Small intestine (tissue), 7 donors: ENCODE data around the gene TEX35. TPM values are rescaled to one million over a fixed set of nuclear protein-coding genes. Genes with fewer than 3 reads are reported as not detected.

ENCODE experiments used
- DNase-seq, 2 donors: peaks; one replicate each; pipeline versions ENCODE4 v3.0.0 to v3.0.0-alpha.2; 2013
- FAIRE-seq: peaks from 2 replicates; lab custom pipeline; 2012; peaks lifted over from hg19 to GRCh38; lab: Jason Lieb, UNC
- H3K27ac ChIP-seq, 3 donors: one replicate each; pipeline ENCODE4 v1.5.1; 2013; ENCODE audit warnings: low read length in 2 of 3, mild to moderate bottlenecking in 2 of 3, control low read depth in 1 of 3, inconsistent platforms in 1 of 3, low read depth in 1 of 3, moderate library complexity in 1 of 3
- H3K27me3 ChIP-seq, 3 donors: one replicate each; pipeline ENCODE4 v1.6.1; 2013; ENCODE audit warnings: low read length in 3 of 3, inconsistent platforms in 1 of 3; ENCODE audit not compliant: control insufficient read depth in 3 of 3, insufficient read depth in 3 of 3
- H3K36me3 ChIP-seq, 3 donors: one replicate each; pipeline ENCODE4 v1.6.1; 2013; ENCODE audit warnings: low read length in 3 of 3, inconsistent platforms in 1 of 3, low read depth in 1 of 3, mild to moderate bottlenecking in 1 of 3, moderate library complexity in 1 of 3; ENCODE audit not compliant: control insufficient read depth in 3 of 3, insufficient read depth in 2 of 3
- H3K4me1 ChIP-seq, 3 donors: one replicate each; pipeline ENCODE4 v1.6.1; 2013; ENCODE audit warnings: low read length in 2 of 3, inconsistent platforms in 1 of 3, low read depth in 1 of 3, mild to moderate bottlenecking in 1 of 3, moderate library complexity in 1 of 3; ENCODE audit not compliant: control insufficient read depth in 3 of 3, insufficient read depth in 2 of 3
- H3K4me3 ChIP-seq, 3 donors: one replicate each; pipeline ENCODE4 v1.5.1; 2013; ENCODE audit warnings: low read length in 3 of 3, control low read depth in 1 of 3, inconsistent platforms in 1 of 3, low read depth in 1 of 3, mild to moderate bottlenecking in 1 of 3, moderate library complexity in 1 of 3
- H3K9me3 ChIP-seq, 2 donors: one replicate each; pipeline ENCODE4 v1.6.1; 2013; ENCODE audit warnings: low read depth in 1 of 2, low read length in 1 of 2; ENCODE audit not compliant: control insufficient read depth in 2 of 2, insufficient read depth in 1 of 2
- WGBS, 3 donors: extraction: QIAGEN DNeasy Blood & Tissue Kit; methylation state at CpG; one replicate each; pipeline ENCODE4 v1.1.7; 2013; 5-methylcytosine and 5-hydroxymethylcytosine counted together
- polyA plus RNA-seq, 4 donors: library from polyadenylated mRNA; stranded (reverse) in 3 of 4; unstranded in 1 of 4; fragments of 200-250 nt in 3 of 4; fragments of 120-200 nt in 1 of 4; gene quantifications; one replicate each; pipeline versions ENCODE4 v1.2.1 to v1.2.3, GENCODE V29; 2013
- donor health status: healthy with polysubstance abuse.
- donor health status: control.
- donor health status: control.
- donor health status: Bipolar disorder and iron deficiency.
- donor health status: healthy.

TEX35 gene
- polyA plus RNA-seq, 4 donors: 0.04 to 2.5 (median 0.87) TPM

DNA sequence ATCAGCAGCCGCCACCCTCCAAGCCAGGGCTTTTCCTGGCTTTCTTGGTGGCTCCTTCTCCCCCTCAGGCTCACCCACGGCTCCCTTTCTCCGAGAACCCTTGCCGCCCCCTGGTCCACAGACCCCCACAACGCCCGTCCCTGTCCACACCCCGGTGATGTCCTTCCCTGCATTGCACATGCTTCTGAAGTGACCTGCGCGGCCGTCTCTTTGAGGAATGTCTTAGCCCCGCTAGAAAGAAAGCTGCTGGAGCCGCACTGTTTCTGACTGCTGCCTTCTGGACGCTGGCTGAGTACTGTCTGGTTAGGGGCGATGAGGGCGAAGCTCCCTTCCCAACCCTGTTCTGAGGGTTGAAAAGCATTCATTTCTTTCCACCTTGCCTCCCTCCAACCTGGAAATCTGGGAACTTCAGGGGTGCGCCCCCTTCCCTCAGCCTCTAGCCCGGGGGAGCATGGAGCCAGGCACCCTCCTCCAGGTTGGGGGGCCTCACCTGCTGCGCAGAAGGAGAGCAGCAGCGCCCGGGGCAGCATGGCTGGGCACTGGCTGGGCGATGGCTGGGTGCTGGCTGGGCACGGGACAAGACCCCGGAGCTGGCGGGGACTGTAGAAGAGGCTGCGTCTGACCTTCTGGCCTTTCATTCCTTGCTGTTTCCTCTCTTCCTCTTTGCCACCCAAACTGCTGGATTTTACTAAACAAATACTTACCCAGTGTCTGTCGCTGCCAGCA is 16.3 kb upstream of the TEX35 start, which contains the start of gene CLEC20A:
TSS of gene CLEC20A (minus strand) at position 555 of the 726 bp plus-strand sequence. CDS start at position 530, 25 bp downstream.
- DNase-seq: no peak
- WGBS, 3 donors: 89 to 96% (median 93%) methylated on average over 24 to 26 of the region's 26 CpGs
- no peaks in the 10 kb centered on the region for H3K9me3 ChIP-seq
- no peaks in the 10 kb centered on the region for H3K27me3 ChIP-seq
- H3K4me3 ChIP-seq: no peak within 1 kb of the TSS
- H3K36me3 ChIP-seq: no peaks in the 10 kb centered on the region
- H3K27ac ChIP-seq: no peak within 1 kb of the TSS
- FAIRE-seq: no peak
- H3K4me1 ChIP-seq: peaks cover 0 to 2% (median 0%) of the 10 kb centered on the region in 3 donors

DNA sequence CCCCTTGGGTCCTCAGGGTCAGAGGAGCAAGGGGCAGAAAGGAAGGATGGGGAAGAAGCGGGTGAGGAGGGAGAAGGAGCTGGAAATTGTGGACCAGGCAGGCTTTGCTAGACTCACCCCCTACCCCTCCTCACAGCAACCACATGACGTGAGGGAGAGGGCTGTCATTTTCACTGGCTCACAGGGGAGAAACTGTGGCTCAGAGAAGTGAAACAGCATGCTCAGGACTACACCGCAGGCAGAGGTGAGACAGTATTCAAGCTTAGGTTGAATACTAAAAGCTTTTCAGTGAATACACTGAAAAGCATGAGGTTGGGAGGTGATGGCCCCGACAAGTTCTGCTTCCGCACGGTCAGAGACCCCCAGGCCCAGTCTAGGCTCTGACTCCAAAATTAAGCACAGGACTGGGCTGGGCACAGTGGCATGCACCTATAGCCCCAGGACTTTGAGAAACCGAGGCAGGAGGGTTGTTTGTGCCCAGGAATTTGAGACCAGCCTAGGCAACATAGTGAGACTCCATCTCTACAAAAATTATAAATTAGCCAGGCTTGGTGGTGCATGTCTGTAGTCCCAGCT is 14.9 kb upstream of the TEX35 start:
- Histone ChIP-seq H3K27ac (no peak overlapping the region), H3K4me1 (peaks cover 0 to 2% (median 0%) of the 10 kb centered on the region in 3 donors), H3K4me3 (no peak overlapping the region), H3K36me3 (no peaks in the 10 kb centered on the region), H3K9me3 (no peaks in the 10 kb centered on the region), H3K27me3 (no peaks in the 10 kb centered on the region)
- no peak for FAIRE-seq
- WGBS, 3 donors: 89 to 93% (median 92%) methylated on average over 7 of the region's 7 CpGs
- DNase-seq: no peak

DNA sequence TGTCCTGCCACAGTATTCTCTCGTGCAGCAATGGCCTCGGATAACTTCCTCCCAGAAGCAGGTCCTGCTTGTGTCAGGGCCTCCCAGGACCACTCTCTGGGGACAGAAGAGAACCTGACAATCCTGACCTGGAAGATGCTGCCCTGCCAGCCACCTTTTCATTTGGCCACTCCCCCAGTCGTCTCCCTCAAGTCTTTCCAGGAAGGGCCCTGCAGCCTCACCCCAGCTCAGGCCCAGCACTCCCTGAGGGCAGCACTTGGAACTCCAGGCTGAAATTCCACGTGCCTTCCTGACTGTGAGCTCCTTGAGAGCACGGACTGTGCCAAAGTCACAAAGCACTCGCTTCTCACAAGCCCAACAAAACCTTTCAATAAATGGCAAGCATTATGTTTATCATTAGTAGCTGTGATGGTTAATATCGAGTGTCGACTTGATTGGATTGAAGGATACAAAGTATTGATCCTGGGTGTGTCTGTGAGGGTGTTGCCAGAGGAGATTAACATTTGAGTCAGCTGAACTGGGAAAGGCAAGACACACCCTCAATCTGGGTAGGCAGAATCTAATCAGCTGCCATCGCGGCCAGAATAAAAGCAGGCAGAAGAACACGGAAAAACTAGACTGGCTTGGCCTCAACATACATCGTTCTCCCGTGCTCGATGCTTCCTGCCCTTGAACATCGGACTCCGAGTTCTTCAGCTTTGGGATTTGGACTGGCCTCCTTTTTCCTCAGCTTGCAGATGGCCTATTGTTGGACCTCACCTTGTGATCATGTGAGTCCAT is 13.8 kb upstream of the TEX35 start:
- Histone ChIP-seq H3K36me3 (no peaks in the 10 kb centered on the region), H3K9me3 (no peaks in the 10 kb centered on the region), H3K27ac (no peak overlapping the region), H3K4me3 (no peak overlapping the region), H3K27me3 (peaks cover 0 to 3% (median 0%) of the 10 kb centered on the region in 3 donors), H3K4me1 (peaks cover 0 to 2% (median 0%) of the 10 kb centered on the region in 3 donors)
- whole genome bisulfite sequencing, 3 donors: 42 to 76% (median 59%) methylated on average over 16 of the region's 16 CpGs
- DNase-seq: peak in 1 of 2 donors; percentile 88
- FAIRE-seq: no peak

DNA sequence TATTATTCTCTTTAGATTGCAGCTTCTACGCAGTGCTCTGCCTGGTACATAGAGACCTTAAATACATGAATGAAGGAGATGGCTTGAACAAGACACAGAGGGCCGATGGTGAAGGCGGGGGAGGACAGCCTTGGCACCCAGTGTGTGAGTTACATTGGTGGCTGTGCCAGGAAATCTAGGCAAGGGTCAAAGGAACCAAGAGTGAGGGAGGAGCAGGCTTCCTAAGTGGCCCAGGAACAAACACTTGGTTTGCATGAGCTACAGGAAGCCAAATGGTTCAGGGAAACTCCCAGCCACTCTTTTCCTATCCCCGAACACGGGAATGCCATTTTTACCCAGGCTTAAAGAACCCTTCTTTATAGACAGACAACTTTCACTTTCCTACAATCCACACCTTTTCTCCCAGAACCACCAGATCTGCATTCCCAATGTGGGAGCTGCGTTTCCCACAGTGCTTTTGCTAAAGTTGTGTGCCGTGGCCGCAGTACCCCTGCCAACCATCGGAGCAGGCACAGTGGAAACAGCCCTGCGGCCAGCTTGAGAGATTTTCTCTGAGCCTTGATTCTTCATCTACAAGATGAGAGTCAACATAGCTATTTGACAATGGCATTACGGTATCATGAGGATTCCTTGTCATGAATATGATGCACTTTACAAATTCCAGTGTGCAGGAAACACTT is 12.7 kb upstream of the TEX35 start:
- Histone ChIP-seq H3K27ac (no peak overlapping the region), H3K36me3 (no peaks in the 10 kb centered on the region), H3K4me3 (no peak overlapping the region), H3K4me1 (peaks cover 0 to 2% (median 0%) of the 10 kb centered on the region in 3 donors), H3K9me3 (no peaks in the 10 kb centered on the region), H3K27me3 (peaks cover 0 to 3% (median 0%) of the 10 kb centered on the region in 3 donors)
- peak in 1 of 2 donors; percentile 45 for DNase-seq
- FAIRE-seq: no peak
- WGBS, 3 donors: 71 to 81% (median 77%) methylated on average over 11 of the region's 11 CpGs

GRCh38 chr1:178500936-178501554 is 11.9 kb upstream of the TEX35 start:
- peaks cover 0 to 3% (median 2%) of the 10 kb centered on the region in 3 donors for H3K4me1 ChIP-seq
- no peaks in the 10 kb centered on the region for H3K36me3 ChIP-seq
- peaks cover 0 to 3% (median 0%) of the 10 kb centered on the region in 3 donors for H3K27me3 ChIP-seq
- no peak overlapping the region for H3K27ac ChIP-seq
- no peak overlapping the region for H3K4me3 ChIP-seq
- FAIRE-seq: no peak
- 90 to 92% (median 91%) methylated on average over 10 of the region's 10 CpGs for WGBS, 3 donors
- H3K9me3 ChIP-seq: no peaks in the 10 kb centered on the region
- DNase-seq: no peak

DNA sequence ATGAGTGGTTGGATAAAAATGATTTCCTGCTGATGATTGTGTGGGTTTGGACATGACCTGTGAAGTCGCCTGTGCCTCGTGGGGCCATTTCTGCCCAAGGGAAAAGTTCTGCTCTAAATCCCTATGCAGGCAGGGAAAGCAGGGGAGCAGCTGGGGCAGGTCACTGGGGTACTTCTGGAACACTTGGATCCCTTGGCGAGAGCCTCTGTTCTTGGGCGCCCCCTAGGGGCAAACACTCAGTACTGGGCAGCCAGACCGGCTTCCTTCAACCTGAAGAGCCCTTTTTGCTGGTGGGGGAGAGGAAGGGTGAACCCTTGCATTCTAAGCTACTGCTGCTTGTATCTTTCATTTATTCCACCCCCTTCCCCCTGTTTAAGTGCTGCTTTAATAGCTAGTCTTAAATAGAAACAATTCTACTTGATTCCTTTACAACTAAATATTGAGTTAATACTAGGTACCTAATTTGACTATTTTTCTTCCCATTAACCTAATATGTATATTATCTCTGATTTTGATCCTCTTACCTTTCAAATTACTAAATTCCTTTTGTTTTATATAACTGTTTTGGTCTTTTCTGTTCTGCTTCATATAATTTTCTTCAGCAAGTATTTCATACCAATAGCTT is 11.1 kb upstream of the TEX35 start:
- 17 to 28% (median 26%) methylated on average over 5 of the region's 5 CpGs for WGBS, 3 donors
- FAIRE-seq: no peak
- H3K27me3 ChIP-seq: peaks cover 0 to 3% (median 0%) of the 10 kb centered on the region in 3 donors

DNA sequence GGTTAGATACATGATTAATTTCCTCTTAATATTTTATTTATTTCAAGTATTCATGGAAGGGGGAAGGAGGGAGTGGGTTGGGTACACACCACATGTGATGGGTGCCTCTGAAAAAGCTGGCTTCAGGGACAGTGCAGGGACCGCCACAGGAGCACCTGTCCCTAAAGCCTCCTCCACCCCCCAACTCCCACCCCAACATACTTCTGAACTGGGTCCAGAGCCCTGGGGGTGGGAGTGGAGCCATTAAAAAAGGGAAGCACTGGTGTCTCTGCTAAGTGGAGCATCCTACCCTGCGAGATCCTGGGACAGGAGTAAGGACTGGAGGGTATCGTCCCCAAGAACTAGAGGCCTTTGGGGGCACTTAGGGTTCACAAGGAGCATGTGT is 10.6 kb upstream of the TEX35 start:
- no peak overlapping the region for H3K4me3 ChIP-seq
- FAIRE-seq (no peak), DNase-seq (no peak)
- H3K27me3 ChIP-seq: peaks cover 0 to 3% (median 0%) of the 10 kb centered on the region in 3 donors
- H3K27ac ChIP-seq: no peak overlapping the region
- no peaks in the 10 kb centered on the region for H3K9me3 ChIP-seq
- H3K36me3 ChIP-seq: no peaks in the 10 kb centered on the region
- WGBS, 3 donors: 86 to 96% (median 93%) methylated on average over 3 of the region's 3 CpGs
- peaks cover 0 to 13% (median 2%) of the 10 kb centered on the region in 3 donors for H3K4me1 ChIP-seq

More for the DNA sequence above, 11.1 kb upstream of the TEX35 start:
- no peaks in the 10 kb centered on the region for H3K36me3 ChIP-seq
- no peak overlapping the region for H3K4me3 ChIP-seq
- peak; percentile 76 to 84 for DNase-seq
- H3K27ac ChIP-seq: no peak overlapping the region
- no peaks in the 10 kb centered on the region for H3K9me3 ChIP-seq
- H3K4me1 ChIP-seq: peaks cover 0 to 8% (median 2%) of the 10 kb centered on the region in 3 donors
